Ascending aorta (tissue), 2 donors: Measurements from ENCODE around the gene DBF4B. TPM values are rescaled to one million over a fixed set of nuclear protein-coding genes. Genes with fewer than 3 reads are reported as not detected.

Experiments
- DNase-seq, 2 donors: peaks; one replicate each; pipeline ENCODE4 v3.0.0-alpha.2; 2019; ENCODE audit warnings: low spot score in 2 of 2
- H3K27ac ChIP-seq, 2 donors: fragments of 200-600 bp; sonication (generic); one replicate each; pipeline ENCODE4 v1.5.1; 2016 to 2017; ENCODE audit warnings: mild to moderate bottlenecking in 1 of 2
- H3K27me3 ChIP-seq: fragments of 200-600 bp; sonication (generic); one replicate; pipeline ENCODE4 v1.5.1; 2017
- H3K36me3 ChIP-seq, 2 donors: fragments of 200-600 bp; sonication (generic); one replicate each; pipeline ENCODE4 v1.5.1; 2016
- H3K4me1 ChIP-seq, 2 donors: fragments of 200-600 bp; sonication (generic); one replicate each; pipeline ENCODE4 v1.5.1; 2016 to 2017; ENCODE audit warnings: mild to moderate bottlenecking in 1 of 2
- H3K4me3 ChIP-seq, 2 donors: fragments of 200-600 bp; sonication (generic); one replicate each; pipeline ENCODE4 v1.5.1; 2016 to 2017; ENCODE audit warnings: mild to moderate bottlenecking in 1 of 2
- H3K9me3 ChIP-seq, 2 donors: fragments of 200-600 bp; sonication (generic); one replicate each; pipeline ENCODE4 v1.5.1; 2016
- intact Hi-C: fragments of 100-400 bp; cut with DNase I; formaldehyde crosslinking; loops from one replicate; pipeline ENCODE4 v1.15.1; 2023
- total RNA-seq: library from RNA; depleted of rRNA; stranded (reverse); fragments of >200 nt; gene quantifications from one replicate; pipeline ENCODE4 v1.1.0, GENCODE V29; 2016
- TF ChIP-seq, protein P1 (sequence below), 3 experiments: fragments of 200-600 bp in 2 of 3; fragments of 450-650 bp in 1 of 3; sonication (generic) in 2 of 3; IDR thresholded peaks; one replicate each; pipeline ENCODE4 v1.5.1; 2016 to 2019; ENCODE audit warnings: antibody characterized with exemption in 3 of 3, mild to moderate bottlenecking in 1 of 3, moderate library complexity in 1 of 3

DBF4B gene
- total RNA-seq, 1 donor from 2014 or later, result 9.7 TPM

DNA sequence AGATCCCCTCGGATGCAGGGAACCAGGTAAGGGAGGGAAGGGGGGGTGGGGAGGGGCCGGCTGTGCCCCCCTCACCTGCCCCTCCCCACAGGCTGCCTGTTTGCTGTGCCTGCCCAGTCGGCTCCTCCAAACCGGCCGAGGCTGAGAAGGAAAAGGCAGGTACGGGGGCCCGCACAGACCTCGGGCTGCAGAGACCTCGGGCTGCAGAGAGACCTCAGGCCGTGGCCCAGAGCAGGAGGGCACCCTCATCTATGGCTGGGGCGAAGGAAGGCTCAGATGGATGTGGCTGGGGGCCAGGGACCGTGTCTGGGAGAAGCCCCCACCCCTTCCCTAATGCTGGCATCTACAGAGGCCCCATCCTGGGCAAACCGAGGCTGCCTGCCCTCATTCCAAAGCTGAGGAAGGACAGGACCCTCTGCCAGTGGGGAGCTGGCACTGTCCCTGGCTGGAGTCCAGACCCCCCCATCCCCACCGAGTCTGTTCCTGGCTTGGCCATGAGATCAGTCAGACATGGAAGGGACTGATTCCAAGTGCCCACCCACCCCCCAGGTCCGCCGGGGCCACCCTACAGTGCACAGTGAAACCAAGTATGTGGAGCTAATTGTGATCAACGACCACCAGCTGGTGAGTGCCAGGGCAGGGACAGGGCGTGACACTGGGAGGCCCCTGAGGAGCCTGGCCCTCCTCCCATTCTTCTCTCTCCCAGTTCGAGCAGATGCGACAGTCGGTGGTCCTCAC lies 64.0 kb downstream of the DBF4B start:
- no peak for DNase-seq

DNA sequence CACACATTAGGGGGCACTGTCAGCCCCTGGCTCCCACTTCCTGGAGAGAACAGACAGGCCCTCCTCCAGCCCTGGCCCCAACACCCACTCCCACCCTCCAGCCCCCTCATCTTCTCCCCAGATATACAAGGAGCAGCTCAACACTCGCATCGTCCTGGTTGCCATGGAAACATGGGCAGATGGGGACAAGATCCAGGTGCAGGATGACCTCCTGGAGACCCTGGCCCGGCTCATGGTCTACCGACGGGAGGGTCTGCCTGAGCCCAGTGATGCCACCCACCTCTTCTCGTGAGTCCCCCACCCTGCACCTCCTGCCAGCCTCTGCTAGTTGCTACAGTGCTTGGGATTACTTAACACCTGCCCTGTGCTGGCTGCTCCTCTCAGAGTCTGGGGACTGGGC lies 64.7 kb downstream of the DBF4B start:
- H3K36me3 ChIP-seq, result no peaks in the 10 kb centered on the region
- TF ChIP-seq, protein P1, sequence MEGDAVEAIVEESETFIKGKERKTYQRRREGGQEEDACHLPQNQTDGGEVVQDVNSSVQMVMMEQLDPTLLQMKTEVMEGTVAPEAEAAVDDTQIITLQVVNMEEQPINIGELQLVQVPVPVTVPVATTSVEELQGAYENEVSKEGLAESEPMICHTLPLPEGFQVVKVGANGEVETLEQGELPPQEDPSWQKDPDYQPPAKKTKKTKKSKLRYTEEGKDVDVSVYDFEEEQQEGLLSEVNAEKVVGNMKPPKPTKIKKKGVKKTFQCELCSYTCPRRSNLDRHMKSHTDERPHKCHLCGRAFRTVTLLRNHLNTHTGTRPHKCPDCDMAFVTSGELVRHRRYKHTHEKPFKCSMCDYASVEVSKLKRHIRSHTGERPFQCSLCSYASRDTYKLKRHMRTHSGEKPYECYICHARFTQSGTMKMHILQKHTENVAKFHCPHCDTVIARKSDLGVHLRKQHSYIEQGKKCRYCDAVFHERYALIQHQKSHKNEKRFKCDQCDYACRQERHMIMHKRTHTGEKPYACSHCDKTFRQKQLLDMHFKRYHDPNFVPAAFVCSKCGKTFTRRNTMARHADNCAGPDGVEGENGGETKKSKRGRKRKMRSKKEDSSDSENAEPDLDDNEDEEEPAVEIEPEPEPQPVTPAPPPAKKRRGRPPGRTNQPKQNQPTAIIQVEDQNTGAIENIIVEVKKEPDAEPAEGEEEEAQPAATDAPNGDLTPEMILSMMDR (IDR thresholded peaks at IDR 0.05), result no peak
- no peak for DNase-seq
- peaks cover 10% of the 10 kb centered on the region in 2 donors for H3K4me1 ChIP-seq
- H3K27ac ChIP-seq, result no peak overlapping the region
- H3K4me3 ChIP-seq, result no peak overlapping the region
- intact Hi-C loops, result no loop called here
- H3K9me3 ChIP-seq, result no peaks in the 10 kb centered on the region
- H3K27me3 ChIP-seq, result no peaks in the 10 kb centered on the region

More for the DNA sequence above, 64.0 kb downstream of the DBF4B start:
- Histone ChIP-seq H3K36me3 (no peaks in the 10 kb centered on the region), H3K4me1 (peaks cover 10% of the 10 kb centered on the region in 2 donors), H3K9me3 (no peaks in the 10 kb centered on the region), H3K27me3 (no peaks in the 10 kb centered on the region), H3K27ac (no peak overlapping the region), H3K4me3 (no peak overlapping the region)
- intact Hi-C loops, result no loop called here
- TF ChIP-seq, protein P1 (IDR thresholded peaks at IDR 0.05), result no peak

GRCh38 chr17:44774271-44775135 lies 66.0 kb downstream of the DBF4B start:
- peak; percentile 51 to 93 for DNase-seq
- no peaks in the 10 kb centered on the region for H3K27me3 ChIP-seq

DNA sequence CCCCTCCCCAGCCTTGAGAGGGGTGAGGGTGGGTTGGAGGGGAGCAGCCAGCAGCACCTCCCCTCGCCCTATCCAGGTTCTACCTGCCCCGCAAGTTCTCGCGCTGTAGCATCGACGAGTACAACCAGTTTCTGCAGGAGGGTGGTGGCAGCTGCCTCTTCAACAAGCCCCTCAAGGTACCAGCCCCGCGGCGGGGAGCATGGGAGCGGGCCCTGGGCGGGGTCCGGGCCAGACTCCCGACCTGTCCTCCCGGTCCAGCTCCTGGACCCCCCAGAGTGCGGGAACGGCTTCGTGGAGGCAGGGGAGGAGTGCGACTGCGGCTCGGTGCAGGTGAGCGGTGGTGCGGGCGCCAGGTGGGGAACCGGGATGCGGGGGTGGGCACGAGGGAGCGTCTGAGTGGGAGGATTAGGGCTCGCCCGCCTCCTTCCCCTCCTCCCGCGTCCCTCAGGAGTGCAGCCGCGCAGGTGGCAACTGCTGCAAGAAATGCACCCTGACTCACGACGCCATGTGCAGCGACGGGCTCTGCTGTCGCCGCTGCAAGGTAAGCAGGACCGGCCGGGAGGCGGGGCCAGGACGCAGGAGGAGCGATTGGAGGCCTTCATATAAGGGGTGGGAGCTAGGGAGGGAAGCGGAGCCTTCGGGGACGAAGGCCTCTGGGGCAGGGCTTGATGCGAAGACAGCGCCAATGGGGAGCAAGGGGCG lies 66.8 kb downstream of the DBF4B start:
- H3K27ac ChIP-seq, result peak overlapping the region in 1 of 2 donors; percentile 1
- no peaks in the 10 kb centered on the region for H3K27me3 ChIP-seq
- intact Hi-C loops, result loop anchor here (1.0 kb wide), 4 partner anchors 90 to 358 kb away; partner anchors contain the start of gene EFTUD2
- H3K9me3 ChIP-seq, result no peaks in the 10 kb centered on the region
- DNase-seq, result peak; percentile 91 to 98
- peak overlapping the region; percentile 54 to 73 for H3K4me3 ChIP-seq
- H3K36me3 ChIP-seq, result no peaks in the 10 kb centered on the region
- peaks cover 10 to 14% of the 10 kb centered on the region in 2 donors for H3K4me1 ChIP-seq
- TF ChIP-seq, protein P1 (IDR thresholded peaks at IDR 0.05), result no peak

More at GRCh38 chr17:44774271-44775135, 66.0 kb downstream of the DBF4B start:
- H3K9me3 ChIP-seq, result no peaks in the 10 kb centered on the region
- H3K27ac ChIP-seq, result no peak overlapping the region
- intact Hi-C loops, result loop anchor here (1.0 kb wide), 5 partner anchors 91 to 359 kb away; partner anchors contain the start of gene EFTUD2
- TF ChIP-seq, protein P1 (IDR thresholded peaks at IDR 0.05), result peak; percentile 98 to 100 (median 99)
- no peaks in the 10 kb centered on the region for H3K36me3 ChIP-seq
- peak overlapping the region; percentile 54 to 73 for H3K4me3 ChIP-seq
- H3K4me1 ChIP-seq, result peaks cover 10 to 12% of the 10 kb centered on the region in 2 donors
